HG02943 (cell line): ENCODE measurements around the gene LIF.

ENCODE experiments used
- ATAC-seq: cut with Tn5 transposase; IDR thresholded peaks from one replicate; pipeline ENCODE4 v1.9.1; 2021; ENCODE audit warnings: mild to moderate bottlenecking, low read depth, moderate library complexity; ENCODE audit not compliant: unreplicated experiment

Gene LIF

DNA sequence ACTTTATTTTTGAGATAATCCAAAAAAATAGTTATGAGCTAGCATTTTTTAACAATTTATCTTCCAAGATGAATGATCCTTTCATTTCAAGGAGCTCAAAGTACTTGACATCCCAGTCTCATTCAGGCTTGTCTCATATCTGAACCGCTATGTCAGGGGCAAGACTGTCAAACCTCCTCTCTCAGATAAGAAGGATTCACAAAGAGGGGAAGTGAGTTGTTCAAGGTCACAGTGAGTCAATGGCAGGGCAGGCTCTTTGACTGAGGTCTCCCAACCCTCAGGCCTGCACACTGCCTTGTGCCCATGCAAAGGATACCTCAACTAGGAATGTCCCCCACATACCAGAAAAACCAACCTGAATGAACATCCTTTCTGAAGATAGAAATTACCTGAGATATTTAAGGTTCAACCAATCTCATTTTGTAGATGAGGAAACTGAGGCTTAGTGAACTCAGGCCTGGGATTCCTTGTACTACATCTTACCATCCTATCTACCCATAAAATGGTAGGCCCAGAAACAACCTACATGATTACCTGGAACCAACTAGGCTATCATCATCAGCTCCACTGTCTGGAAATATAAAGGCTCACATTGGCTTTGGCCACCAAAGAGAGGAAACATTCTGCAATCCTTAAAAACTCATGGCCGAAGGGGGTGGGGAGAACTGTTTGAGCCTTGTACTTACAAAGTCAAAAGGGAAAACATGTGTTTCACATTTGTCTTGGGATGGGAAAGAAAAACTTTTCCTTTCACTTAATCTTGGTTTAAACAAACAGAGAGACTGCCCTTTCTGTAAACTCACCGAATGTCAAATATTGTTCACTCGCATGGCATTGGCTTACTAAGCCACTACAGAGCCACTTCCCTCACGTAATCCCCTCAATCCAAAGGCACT, 51.1 kb downstream of the LIF start:
- ATAC-seq = no peak

- no peak for ATAC-seq
Observed at GRCh38 chr22:30193031-30193775, 53.4 kb downstream of the LIF start.

DNA sequence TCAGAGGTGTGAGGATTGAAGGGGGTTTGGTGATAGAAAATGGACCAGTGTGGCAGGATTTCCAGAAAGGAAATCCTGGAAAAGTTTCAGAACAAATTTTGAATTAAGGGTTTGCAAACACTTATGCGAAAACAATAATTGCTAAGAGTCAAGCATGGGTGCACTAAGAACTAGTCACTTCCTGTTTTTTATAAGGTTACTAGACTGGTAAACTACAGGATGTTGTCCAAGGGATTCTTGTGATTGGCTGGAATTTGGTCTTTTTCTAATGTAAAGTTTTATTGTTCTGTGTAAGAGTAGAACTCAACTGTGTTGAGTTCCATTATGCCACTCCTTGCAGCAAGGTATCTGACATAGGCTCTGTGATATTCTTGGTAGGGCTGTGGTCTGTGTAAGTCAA, 54.1 kb downstream of the LIF start:
- no peak for ATAC-seq

DNA sequence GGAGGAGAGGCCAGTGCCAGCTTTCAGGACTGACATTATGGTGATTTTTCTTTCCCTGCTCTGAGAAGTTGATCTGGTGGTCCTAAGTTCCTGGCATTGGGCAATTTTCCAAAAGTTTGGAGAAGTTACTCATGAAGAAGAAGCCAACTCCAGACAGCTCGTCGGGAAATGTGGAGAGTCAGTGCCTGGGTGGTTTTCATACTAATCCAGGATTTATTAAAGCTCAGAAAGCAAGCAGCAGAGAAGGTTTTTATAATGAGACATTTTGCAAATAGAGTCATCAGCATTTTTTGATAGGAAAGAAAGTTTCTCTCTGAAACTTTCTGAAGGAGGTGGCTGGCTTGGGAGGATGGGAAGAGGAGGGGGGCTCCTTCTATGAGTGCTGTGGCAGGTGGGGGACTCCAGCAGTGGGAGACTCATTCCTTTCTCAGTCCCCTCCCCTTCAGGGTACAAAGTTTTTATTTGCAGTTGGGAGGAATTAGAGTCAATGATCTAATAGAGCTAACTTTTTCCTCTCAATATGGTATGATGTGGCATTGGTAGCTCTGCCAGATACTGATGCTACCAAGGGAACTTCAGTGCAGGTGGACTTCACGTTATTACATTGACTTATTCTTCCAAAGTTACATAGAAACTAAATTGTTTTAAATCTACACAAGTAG, 55.4 kb downstream of the LIF start:
- ATAC-seq = no peak

DNA sequence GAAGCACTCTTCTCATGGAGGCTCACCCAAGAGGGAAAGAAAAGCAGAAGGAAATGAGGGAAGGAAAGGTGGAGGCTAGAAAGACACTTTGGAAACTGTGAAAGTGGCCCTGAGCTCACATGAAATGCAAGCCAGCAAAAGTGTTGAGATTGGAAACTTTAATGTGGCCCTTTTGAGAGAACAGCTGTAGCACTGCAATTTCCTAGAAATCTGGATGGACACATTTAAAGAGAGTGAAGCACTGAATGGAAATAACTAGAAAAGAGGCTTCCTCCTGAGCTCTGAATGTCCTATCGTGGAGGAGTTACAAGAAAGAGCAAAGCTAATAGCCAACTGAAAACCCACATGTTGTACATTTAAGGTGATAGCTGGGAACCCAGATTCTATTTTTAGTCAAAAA, 56.0 kb downstream of the LIF start:
- ATAC-seq = no peak
